GOT3 (cell line): ENCODE results near the gene ZNF500.
"Not testable (repeated sequence)": the region's sequence is repeated elsewhere in the genome, so short reads cannot be mapped to it uniquely, and the experiment has no call there.

Experiments
- DNase-seq: peaks from one replicate; lab custom pipeline; 2025; ENCODE audit warnings: mixed read lengths; lab: John Stamatoyannopoulos, UW

ZNF500 gene

GRCh38 chr16:4796982-4797804 lies 30.2 kb upstream of the ZNF500 start:
- DNase-seq, result no peak

GRCh38 chr16:4795828-4796572 lies 29.0 kb upstream of the ZNF500 start:
- DNase-seq, result no peak

- DNase-seq, result no peak
These were observed 28.3 kb upstream of the ZNF500 start, which contains the start of gene SMIM22 for GRCh38 chr16:4795181-4795827. TSS of gene SMIM22 (plus strand) at chr16:4795369. CDS start at chr16:4795735, 366 bp downstream.

DNA sequence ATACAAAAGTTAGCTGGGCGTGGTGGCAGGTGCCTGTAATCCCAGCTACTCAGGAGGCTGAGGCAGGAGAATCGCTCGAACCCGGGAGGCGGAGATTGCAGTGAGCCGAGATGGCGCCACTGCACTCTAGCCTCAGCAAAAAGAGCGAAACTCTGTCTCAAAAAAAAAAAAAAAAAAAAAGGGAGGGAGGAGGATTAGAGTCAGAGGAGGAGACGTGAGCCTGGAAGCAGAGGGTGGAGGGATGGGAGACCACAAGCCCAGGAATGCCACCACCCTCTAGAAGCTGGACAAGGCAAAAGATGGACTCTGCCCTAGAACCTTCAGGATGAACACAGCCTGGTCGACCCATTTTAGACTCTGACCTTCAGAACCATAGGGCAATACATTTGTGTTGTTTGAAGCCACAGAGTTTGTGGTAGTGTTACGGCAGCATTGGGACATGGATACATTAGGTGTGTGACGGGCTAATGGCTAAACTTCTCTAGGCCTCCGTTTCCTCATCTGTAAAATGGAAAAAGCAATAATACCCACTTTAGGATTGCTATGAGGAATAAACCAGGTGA lies 26.1 kb upstream of the ZNF500 start:
- no peak for DNase-seq

GRCh38 chr16:4790871-4791270 lies 23.9 kb upstream of the ZNF500 start:
- DNase-seq, result no peak

- DNase-seq, result no peak
These were observed 23.3 kb upstream of the ZNF500 start for GRCh38 chr16:4790261-4790660.

DNA sequence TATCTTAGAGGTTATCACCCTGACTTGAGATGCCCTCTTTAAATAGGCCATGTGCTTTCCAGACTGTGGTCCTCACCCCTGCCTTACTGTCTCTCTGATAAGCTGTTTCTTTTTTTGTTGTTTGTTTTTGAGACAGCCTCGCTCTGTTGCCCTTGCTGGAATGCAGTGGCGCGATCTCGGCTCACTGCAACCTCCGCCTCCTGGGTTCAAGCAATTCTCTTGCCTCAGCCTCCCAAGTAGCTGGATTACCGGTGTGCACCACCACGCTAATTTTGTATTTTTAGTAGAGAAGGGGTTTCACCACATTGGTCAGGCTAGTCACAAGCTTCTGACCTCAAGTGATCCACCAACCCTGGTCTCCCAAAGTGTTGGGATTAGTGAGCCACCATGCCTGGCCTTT lies 21.9 kb upstream of the ZNF500 start:
- DNase-seq, result no peak

DNA sequence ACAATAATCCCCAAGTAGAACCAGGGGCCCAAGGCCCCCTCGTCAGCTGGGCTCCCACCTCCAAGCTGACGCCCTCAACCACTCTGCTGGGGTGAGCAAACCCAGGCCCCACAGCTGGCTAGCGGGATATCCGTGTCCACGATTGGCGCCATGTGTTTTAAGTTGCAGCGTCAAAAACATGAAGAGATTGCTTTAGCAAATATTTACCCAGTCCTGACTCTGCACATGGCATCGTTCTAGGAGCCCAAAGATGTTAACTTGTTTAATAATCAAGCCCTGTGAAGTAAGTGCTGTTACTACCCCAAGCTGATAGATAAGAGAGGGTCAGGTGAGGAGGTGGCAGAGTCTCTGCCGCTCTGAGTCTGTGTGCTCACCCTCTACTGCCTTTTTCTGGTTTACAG lies 21.5 kb upstream of the ZNF500 start:
- DNase-seq, result no peak

GRCh38 chr16:4787627-4788482 lies 20.9 kb upstream of the ZNF500 start, which contains the start of gene SEPTIN12:
TSS of gene SEPTIN12 (minus strand) at chr16:4788345. CDS start at chr16:4787645, 700 bp downstream.
- no peak for DNase-seq

DNA sequence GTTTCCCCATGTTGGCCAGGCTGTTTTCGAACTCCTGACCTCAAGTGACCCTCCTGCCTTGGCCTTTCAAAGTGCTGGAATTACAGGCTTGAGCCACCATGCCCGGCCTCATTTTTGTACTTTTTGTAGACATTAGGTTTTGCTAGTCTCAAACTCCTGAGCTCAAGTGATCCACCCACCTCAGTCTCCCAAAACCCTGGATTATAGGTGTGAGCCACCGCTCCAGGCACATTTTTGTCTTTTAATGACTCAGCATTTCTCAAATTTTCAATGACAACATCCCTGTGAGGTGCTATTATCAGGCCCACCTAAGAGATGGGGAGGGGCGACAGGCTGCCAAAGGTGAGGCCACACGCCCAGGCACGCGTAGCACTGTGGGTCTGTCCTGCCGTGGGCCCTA lies 20.1 kb upstream of the ZNF500 start:
- no peak for DNase-seq

DNA sequence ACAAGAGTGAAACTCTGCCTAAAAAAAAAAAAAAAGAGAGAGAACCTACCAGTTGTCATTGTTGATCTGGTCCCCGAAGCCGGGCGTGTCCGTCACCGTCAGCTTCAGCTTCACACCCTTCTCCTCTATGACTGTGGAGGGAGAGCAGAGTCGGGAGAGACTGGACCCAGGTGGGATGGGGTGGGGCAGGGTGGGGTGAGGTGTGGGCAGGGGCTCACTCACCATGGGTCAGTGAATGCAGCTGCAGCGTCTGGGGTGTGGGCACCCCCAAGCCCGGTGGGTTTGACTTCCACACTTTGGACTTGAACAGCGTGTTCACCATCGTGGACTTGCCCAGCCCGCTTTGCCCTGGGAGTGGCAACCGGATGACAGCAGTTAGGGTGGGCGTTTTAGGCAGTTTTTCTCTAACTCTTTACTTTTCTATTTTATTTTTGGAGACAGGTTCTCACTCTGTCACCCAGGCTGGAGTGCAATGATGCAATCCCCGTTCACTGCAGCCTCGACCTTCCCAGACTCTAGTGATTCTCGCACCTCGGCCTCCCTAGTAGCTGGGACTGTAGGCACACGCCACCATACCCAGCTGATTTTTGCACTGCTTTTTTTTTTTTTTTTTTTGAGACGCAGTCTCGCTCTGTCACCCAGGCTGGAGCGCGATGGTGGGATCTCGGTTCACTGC lies 18.9 kb upstream of the ZNF500 start:
- no peak for DNase-seq

DNA sequence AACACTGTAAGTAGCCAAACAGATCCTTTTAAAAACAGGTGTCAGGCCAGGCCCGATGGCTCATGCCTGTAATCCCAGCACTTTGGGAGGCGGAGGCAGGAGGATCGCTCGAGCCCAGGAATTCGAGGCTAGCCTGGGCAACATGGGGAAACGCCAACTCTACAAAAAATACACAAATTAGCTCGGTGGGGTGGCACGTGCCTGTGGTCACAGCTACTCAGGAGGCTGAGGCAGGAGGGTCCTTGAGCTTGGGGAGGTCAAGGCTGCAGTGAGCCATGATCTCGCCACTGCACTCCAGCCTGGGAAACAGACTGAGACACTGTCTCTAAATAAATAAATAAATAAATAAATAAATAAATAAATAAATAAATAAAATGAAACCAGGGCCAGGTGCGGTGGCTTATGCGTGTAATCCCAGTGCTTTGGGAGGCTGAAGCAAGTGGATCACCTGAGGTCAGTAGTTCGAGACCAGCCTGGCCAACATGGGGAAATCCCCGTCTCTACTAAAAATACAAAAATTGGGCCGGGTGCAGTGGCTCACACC lies 17.6 kb upstream of the ZNF500 start:
- DNase-seq, result not testable (repeated sequence)

GRCh38 chr16:4783951-4784336 lies 17.0 kb upstream of the ZNF500 start:
- no peak for DNase-seq

DNA sequence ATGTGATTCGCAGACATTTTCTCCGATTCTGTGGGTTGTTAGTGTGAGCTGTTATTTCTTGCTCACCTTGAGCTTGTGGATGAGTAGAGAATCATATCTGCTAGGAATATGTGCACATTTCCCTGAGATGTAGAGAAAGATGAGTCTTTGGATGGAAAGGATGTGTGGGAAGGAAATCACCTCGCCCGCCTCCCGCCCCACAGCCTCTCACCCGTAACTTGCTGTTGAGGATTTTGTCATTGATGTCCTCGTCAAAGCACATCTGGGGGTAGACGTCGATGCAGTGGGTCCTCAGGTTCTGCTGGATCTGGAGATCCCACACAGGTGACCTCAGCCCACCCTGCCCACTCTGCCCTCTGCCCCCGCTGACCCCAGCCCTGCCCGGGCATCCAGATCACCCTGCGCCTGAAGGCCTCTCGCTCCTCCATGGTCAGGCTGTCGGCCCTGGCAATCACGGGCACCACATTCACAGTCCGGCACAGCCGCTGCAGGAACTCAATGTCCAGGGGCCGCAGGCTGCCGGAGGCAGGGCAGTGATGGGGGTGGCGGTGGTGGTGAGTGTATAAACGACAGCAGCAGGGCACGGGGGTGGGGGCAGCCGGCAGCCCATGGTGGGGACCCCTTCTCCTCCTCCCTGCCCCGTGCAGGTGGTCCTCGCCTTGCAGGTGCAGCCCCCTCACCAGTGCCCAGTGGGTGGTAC lies 16.4 kb upstream of the ZNF500 start:
- no peak for DNase-seq

GRCh38 chr16:4780235-4780634 lies 13.3 kb upstream of the ZNF500 start:
- no peak for DNase-seq

DNA sequence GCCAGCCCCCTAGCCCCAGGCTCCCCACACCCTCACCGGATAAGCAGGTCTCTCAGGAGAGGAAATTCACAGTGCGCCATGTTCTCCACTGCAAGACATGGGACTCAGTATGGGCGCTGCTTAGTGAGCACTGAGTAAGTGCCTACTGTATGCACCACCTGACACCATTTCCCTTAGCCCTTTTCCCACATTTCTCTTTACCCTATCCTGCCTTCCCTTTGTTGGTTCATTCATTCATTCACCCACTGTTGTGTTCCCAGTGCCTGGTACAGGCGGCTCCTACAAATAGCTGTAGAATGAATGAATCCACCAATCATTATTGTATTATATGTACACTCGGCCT lies 11.1 kb upstream of the ZNF500 start:
- no peak for DNase-seq

DNA sequence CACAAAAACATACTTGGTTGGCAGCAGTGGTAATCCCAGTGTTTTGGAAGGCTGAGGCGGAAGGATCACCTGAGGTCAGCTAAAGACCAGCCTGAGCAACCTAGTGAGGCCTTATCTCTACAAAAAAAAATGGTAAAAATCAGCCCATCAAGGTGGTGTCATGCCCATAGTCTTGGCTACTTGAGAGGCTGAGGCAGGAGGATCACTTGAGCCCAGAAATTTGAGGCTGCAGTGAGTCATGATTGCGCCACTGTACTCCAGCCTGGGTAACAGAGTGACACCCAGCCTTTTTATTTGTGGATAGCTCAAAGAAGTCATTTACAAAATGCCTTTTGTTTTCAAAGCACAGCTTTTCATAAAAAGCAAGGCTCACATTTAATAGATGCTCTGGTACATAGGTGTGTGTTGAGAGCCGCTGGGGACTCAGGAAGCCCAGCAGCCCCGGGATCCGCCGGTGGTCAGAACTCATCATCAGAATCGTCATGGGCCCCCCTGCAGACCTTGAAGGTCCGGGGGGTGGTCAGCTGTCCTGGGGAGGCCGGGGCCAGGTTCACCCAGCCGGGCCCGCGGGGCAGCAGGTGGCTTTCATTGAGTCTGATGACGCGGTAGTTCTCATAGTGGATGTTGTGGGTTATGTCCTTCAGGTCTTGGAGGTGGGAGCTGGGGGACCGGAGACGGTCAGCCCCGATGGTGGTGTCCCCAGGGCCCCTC lies 10.5 kb upstream of the ZNF500 start:
- no peak for DNase-seq

GRCh38 chr16:4776141-4776705 lies 9.3 kb upstream of the ZNF500 start:
- no peak for DNase-seq

DNA sequence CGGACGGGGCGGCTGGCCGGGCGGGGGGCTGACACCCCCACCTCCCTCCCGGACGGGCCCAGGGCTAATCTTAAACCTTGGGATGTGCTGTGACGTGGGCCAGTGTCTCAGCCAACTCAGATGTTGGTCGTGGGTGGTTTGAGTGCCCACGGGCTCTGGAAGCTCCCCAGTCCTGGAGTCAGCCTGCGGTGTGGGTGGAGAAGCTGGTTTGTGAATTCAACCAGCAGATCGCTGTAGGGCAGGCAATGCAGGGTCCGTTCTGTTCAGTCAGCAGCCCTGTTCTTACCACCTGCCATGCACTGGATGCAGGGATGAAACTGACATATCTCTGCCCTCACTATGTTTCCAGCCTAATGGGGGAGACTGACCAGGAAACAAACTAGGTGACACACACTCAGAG lies 8.0 kb upstream of the ZNF500 start:
- DNase-seq, result no peak
